Lower leg skin (tissue), 3 donors: ENCODE data around the gene LARP7.

Experiments
- POLR2A ChIP-seq, 2 donors: fragments of 450-650 bp; IDR thresholded peaks; one replicate each; pipeline ENCODE4 v1.6.1; 2016 to 2017; ENCODE audit warnings: antibody characterized with exemption in 2 of 2, mild to moderate bottlenecking in 1 of 2, moderate library complexity in 1 of 2
- TF ChIP-seq, protein P1 (sequence below), 3 donors: fragments of 450-650 bp; IDR thresholded peaks; one replicate each; pipeline ENCODE4 v1.5.1; 2016; ENCODE audit warnings: antibody characterized with exemption in 3 of 3, mild to moderate bottlenecking in 3 of 3, moderate library complexity in 2 of 3

DNA sequence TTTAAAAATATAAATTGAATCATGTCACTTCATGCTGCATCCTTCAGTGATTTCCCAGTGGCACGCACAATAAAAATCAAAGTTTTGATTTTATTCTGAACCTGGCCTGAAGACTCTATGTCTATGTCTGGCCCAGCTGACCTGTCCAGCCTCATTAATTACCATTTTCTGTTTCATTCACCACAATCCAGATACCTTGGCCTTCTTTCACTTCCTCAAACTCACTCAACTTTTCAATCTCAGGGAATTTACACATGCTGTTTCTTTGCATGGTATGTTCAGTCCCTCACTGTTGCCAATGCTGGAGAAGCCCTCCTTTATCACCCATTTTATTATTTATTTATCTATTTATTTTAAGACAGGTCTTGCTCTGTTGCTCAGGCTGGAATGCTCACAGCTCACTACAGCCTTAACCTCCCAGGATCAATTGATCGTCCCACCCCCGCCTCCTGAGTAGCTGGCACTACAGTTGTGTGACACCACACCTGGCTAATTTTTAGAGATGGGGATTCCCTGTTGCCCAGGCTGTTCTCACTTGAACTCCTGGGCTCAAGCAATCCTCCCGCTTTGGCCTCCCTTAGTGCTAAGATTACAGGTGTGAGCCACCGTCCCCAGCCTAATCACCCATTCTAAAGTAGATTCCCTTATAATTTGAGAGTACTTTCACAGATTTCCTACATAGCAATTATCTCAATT is 43.4 kb upstream of the LARP7 start:
- no peak for TF ChIP-seq POLR2A (IDR thresholded peaks at IDR 0.05)
- TF ChIP-seq, protein P1, sequence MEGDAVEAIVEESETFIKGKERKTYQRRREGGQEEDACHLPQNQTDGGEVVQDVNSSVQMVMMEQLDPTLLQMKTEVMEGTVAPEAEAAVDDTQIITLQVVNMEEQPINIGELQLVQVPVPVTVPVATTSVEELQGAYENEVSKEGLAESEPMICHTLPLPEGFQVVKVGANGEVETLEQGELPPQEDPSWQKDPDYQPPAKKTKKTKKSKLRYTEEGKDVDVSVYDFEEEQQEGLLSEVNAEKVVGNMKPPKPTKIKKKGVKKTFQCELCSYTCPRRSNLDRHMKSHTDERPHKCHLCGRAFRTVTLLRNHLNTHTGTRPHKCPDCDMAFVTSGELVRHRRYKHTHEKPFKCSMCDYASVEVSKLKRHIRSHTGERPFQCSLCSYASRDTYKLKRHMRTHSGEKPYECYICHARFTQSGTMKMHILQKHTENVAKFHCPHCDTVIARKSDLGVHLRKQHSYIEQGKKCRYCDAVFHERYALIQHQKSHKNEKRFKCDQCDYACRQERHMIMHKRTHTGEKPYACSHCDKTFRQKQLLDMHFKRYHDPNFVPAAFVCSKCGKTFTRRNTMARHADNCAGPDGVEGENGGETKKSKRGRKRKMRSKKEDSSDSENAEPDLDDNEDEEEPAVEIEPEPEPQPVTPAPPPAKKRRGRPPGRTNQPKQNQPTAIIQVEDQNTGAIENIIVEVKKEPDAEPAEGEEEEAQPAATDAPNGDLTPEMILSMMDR (IDR thresholded peaks at IDR 0.05) = no peak
